Retinal pigment epithelial cell (primary cell): Measurements from ENCODE around the gene SLC25A43.
A peak's percentile ranks its signal among the peaks of the same experiment; 100 is the strongest.

Experiments used
- DNase-seq: peaks from one replicate; pipeline ENCODE4 v3.0.0-alpha.2; 2010; ENCODE audit warnings: low read depth
- H3K4me3 ChIP-seq: 2 replicates; pipeline ENCODE4 v1.5.1; 2011; ENCODE audit warnings: mild to moderate bottlenecking, low read length, control low read depth, moderate library complexity
- TF ChIP-seq, protein P1 (sequence below): conservative IDR thresholded peaks from 2 replicates; pipeline ENCODE4 v1.5.1; 2011; ENCODE audit warnings: low read depth, low read length, control low read depth, inconsistent platforms

SLC25A43 gene

DNA sequence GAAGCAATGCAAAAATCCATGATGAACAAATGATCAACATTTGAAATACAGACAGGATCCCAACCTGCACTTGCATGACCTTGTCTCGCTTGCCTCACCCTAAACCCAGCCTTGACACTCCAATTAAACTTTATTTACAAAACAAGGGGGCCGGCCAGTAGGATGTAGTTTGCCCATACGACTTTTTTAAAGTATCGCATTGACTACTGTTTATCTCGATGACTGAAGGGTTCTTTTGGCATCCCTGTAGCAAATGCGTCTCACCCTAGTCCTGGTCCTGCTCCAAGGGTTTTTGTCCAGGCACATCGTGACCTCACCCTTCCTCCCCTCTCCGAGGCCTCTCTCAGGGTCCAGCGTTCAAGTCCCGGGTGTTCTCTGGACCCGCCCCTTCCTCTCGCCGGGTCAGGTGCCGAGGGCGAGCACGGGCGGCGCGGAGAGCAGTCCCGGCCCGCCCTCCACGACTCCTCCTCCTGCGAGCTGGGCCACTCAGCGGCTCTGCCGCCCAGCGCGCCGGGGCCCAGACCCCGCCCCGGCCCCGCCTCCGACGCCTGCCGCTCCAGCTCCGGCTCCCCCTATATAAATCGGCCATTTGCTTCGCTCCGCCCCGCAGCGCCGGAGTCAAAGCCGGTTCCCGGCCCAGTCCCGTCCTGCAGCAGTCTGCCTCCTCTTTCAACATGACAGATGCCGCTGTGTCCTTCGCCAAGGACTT, 68.9 kb downstream of the SLC25A43 start, which contains the start of gene SLC25A5:
Gene SLC25A5 (plus strand): TSS at position 603 of the 709 bp plus-strand sequence. CDS start 72 bp downstream, at position 675.
- TF ChIP-seq, protein P1, sequence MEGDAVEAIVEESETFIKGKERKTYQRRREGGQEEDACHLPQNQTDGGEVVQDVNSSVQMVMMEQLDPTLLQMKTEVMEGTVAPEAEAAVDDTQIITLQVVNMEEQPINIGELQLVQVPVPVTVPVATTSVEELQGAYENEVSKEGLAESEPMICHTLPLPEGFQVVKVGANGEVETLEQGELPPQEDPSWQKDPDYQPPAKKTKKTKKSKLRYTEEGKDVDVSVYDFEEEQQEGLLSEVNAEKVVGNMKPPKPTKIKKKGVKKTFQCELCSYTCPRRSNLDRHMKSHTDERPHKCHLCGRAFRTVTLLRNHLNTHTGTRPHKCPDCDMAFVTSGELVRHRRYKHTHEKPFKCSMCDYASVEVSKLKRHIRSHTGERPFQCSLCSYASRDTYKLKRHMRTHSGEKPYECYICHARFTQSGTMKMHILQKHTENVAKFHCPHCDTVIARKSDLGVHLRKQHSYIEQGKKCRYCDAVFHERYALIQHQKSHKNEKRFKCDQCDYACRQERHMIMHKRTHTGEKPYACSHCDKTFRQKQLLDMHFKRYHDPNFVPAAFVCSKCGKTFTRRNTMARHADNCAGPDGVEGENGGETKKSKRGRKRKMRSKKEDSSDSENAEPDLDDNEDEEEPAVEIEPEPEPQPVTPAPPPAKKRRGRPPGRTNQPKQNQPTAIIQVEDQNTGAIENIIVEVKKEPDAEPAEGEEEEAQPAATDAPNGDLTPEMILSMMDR = no peak

DNA sequence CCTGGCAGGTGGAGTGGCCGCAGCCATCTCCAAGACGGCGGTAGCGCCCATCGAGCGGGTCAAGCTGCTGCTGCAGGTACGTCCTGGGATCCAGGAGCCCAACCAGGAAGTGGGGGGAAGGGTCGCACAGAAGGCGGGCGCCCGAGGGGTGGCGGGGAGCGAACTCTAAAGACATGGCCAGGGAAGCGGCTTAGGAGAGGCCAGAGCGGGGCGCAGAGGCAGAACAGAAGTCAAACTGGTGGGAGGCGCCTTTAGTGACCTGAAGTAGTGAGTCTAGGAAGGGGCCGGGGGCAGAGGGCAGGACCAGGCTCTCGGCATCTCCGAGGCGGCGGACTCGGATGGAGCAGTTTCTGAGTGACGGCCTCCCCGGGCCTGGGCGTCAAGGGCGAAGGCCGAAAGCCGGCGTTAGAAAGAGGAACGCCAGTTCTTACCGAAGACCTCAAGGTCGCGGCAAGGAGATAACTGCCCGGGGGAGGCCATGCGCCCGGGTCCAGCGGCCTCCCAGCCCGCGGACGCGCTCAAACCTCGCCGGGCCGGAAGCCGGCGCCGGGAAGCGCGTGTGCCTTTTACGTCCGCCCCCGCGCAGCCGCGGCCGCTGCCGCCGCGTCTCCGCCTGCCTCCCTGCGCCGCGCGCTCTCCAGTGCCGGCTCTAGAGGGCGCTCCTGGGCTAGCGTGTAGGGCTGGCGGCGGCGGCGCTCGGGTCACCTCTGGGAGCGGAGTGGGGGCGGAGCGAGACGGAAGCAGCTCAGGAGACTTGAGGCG, 69.6 kb downstream of the SLC25A43 start:
- TF ChIP-seq, protein P1 = peak; percentile 53
- peak overlapping the region; percentile 76 for H3K4me3 ChIP-seq
- no peak for DNase-seq

More for the DNA sequence above, 68.9 kb downstream of the SLC25A43 start, which contains the start of gene SLC25A5:
- peak within 1 kb of the TSS; percentile 76 for H3K4me3 ChIP-seq
- no peak for DNase-seq

DNA sequence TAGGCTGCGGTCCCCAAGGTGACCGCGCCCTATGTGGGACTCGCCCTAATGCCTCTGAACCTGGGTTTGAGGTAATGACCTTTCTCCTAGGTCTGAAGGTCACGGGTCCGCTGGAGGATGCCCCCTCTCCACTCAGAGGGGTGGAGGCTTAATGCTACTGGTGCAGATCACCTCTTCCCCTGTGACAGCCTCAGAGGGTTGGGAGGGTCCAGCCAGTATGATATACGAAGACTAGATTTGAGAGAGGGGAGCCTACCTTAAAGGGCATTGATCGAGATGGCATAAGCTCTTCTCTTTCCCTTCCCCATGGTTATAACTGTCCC, 70.1 kb downstream of the SLC25A43 start:
- TF ChIP-seq, protein P1 = no peak

DNA sequence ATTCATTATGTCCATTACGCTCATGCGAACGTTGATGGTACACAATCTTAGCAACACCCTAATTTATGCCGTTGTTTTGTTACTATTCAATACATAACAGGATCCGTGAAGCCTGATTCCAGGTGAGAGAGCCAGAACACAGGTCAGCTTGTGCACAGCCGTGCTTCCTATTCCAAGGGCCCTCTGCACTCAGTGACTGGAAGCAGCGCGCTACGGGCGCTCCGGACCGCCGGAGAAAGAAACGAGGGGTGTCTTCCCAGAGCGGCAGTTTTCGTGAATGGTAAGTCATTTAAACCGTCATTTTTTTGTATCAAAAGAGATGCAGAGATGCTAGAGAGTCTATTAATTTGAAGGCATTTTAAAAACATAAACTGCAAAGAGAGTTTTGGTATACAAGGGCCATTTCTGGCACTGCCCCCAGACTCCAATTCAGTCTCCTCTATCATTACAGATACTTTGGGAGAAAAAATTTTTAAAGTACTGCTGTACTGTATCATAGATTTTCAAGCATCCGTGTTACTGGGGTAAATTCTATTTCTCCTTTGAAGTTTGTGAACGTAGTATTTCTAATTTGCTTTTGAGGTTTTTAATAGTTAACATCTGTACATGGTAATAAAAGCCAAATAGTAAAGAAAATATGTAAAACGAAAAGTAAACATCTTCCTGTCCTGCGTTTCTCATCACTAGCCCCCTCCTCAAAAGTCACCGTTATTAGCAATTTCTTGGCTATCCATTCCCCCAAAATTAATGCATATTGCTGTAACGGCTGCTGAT, 75.7 kb downstream of the SLC25A43 start:
- DNase-seq = no peak
- TF ChIP-seq, protein P1 = no peak
- no peak overlapping the region for H3K4me3 ChIP-seq

More for the DNA sequence above, 70.1 kb downstream of the SLC25A43 start:
- no peak for DNase-seq
- H3K4me3 ChIP-seq = peak overlapping the region; percentile 70

DNA sequence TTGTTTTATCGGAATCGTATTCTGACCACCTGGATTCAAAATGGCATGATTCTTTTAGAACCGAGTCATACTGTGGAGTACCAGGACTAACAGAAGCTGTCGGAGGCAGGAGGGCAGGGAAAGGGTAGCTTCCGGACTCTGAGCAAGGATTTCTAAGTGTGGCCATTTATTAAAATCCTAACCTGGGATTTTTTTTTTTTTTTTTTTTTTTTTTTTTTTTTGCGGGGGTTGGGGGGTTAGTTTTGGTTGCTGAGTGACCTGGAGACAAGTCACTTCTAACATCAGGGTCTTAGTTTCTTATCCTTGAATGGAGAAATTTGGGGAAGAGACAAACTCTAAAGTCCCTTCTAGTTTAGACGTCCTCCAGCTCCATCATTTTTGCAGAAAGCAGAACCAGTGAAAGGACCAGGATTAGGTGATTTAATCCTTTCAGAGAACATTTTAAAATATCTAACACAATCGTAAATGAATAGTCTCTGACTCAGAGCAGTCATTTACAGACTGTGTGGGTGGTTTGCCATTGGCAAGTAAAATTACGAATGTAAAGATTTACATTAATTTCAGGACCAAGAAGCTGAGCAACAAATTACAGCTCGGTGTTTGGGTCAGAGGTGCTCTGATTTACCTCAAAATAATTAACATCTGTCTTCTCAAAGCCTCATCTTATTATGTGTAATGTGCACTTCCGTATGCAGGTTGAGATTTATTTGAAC, 76.4 kb downstream of the SLC25A43 start:
- TF ChIP-seq, protein P1 = no peak
- no peak for DNase-seq
- no peak overlapping the region for H3K4me3 ChIP-seq

DNA sequence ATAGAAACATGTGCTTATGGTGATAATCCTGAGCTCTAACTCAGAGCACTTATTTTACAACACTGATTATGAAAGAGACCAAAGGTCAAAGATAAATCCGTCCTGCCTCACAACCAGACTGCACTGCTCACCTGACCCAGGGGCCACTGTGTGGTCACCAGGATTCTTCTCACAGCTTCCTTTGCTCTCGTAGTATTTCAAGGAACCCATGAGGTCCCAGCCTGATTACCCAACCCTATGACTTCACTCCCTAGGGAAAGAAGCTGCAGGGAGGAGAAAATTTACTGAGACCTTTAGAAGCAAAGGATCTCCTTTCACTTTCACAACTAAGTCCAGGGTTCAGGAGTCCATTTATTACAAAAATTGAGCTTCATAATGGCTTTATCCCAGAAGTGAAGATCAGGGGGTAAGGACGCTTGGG, 78.7 kb downstream of the SLC25A43 start:
- no peak overlapping the region for H3K4me3 ChIP-seq
- TF ChIP-seq, protein P1 = no peak
- DNase-seq = peak; percentile 74
